Measurements from ENCODE around the gene RASSF7.
"Not testable (repeated sequence)": the region's sequence is repeated elsewhere in the genome, so short reads cannot be mapped to it uniquely, and the experiment has no call there.

Gene RASSF7

DNA sequence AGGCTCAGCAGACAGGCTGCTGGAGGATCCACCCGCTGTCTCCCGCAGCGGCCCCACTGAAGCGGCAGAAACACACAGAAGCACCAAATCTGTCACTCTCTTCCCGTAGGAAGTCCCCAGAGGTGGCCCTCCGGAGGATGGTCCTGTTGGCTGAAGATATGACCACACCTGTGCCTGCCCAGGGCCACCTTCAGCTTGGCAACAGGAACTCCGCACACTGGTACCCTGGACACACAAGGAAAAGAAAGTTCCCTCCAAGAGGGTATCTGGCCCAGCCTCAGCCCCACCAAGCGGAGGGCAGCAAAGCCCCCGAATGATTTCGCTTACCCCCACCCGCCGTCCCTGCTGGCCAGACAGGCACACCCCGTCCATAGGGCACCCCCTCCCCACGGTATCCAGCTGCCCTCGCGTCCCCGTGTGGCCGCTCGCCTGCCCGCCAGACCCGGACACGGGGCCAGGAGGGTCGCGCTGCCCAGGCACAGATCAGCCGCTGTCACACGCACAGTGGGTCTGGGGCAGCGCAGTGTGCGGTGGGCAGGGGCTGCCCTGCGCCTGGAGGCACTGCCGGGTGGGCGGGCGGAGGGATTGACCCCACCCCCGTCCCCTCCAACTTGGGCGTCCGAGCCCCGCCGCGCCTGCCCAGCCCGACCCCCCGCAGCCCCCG is 7.0 kb downstream of the RASSF7 start:
- DNase-seq = no peak

GRCh38 chr11:568306-569157 is 7.8 kb downstream of the RASSF7 start:
- DNase-seq = peak; percentile 93

GRCh38 chr11:569158-569885 is 8.6 kb downstream of the RASSF7 start:
- no peak for DNase-seq

DNA sequence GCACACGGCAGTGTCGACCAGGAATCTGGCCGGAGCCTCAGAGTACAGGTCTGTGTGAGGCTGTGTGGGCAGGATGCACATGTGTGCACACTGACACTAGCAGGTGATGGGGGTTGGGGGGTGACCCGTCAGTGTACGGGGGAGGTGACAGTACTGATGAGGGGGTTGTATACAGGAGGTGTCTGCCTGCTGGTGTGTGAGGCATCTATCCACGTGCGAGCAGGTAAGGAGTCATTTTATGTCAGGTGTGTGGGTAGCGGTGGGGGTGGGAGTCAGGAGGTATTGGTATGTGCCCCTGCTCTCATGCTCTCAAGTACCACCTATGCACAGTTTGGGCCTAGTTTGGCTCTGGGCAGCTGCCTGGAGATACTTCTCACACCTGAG is 11.0 kb downstream of the RASSF7 start:
- DNase-seq = no peak

GRCh38 chr11:573146-573759 is 12.5 kb downstream of the RASSF7 start:
- no peak for DNase-seq

- not testable (repeated sequence) for DNase-seq
Measured at GRCh38 chr11:574031-574570, 13.3 kb downstream of the RASSF7 start.

DNA sequence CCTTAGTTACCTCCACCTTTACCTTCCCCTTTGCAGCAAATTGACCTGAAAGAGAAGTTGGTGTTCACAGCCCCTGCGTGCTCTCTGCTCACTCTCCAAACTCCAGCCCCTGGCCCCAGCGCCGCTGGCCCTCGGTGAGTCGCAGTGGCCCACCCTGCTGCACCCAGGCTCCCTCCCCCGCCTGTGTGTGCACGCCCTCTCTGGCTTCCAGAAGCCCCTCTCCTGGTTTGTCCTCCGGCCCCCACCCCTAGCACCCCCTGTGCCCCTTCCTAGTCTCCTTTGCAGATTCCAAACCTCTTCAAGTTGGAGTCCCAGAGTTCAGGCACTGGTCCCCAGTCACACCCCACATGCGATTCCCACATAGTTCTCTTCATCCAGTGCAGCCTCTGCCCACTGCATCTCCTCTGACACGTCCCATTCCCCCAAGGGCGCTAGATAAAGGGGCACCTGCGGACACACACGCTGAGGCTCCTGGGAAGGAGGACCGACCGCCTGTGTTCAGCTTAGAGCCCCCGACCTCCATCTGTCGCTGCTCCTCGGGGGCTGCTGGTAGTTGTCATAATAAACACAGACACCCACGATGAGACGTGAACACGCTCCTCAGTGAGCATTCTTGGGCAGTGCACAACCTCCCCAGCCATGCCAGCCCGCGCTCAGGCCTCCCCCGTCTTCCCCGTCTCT is 14.0 kb downstream of the RASSF7 start:
- DNase-seq = no peak

GRCh38 chr11:575313-575995 is 14.7 kb downstream of the RASSF7 start:
- DNase-seq = no peak

GRCh38 chr11:575996-576768 is 15.4 kb downstream of the RASSF7 start, which contains the start of gene PHRF1:
Gene PHRF1, plus strand, starts transcription at chr11:576470. Its CDS starts 5,043 bp downstream, at chr11:581513.
- DNase-seq = peak; percentile 95

- no peak for DNase-seq
Measured at GRCh38 chr11:576811-577610, 16.2 kb downstream of the RASSF7 start.

- DNase-seq = no peak
Measured at GRCh38 chr11:577611-577894, 16.8 kb downstream of the RASSF7 start.

DNA sequence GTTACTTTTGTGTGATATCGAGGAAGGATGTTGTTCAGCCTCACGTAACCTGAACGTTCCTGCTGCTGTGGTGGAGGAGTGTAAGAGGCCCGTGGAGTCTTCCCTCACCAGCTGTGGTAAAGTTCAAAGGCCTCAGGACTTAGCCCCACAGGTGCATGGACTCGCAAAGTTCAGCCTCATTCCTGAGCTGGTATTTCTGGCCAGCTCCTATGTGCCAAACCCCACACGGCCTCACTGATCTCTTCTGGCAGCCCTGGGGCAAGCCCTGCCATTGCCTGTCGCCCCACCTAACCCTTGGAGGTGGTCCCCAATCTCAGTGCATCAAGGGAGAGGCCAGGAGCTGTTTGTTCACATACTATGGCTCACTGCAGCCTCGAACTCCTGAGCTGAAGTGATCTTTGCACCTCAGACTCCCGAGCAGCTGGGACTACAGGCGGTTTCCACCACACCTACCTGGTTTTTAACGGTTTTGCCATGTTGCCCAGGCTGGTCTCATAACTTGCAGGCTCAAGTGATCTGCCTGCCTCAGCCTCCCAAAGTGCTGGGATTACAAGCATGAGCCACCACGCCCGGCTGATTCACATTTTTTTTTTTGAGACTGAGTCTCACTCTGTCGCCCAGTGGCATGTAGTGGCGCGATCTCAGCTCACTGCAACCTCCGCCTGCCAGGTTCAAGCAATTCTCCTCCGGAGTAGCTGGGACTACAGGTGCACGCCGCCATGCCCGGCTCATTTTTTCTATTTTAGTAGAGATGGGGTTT is 17.7 kb downstream of the RASSF7 start:
- DNase-seq = no peak

DNA sequence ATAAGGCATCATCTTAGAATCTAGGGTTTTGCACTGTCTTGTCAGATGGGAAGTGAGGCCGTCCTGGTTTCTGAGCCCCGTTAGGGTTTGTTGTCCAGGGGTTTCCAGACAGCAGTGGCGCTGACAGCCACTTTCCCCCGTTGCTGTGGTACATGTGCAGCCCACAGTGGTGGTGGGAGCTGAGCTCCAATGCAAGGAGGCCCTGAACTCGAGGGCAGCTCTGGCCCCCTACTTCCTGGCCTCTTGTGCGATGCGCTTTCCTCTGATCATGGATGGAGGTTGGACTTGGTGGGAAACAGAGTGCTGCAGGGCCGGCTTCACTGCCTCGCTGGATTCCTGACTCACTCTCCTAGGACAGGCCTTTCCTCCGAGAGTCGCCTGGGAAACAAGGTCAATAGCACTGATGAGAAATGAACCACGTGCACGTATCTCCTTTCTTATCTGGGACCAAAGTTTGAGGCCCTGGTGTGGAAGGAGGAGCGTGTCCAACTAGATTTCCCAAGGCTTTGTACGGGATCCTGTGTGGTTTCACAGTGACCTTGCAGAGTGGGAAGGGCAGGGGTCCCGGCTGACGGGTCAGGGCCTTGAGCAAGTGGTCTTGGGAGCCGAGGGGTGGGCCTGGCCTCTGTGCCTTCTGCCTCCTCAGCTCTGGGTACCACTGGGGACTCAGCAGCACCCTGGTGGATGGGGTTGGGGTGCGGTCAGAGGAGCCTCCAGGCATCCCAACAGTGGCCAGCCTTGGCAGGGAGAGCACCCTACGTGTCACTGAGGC is 19.2 kb downstream of the RASSF7 start:
- DNase-seq = no peak

- DNase-seq = no peak
Measured at GRCh38 chr11:581342-581741, 20.6 kb downstream of the RASSF7 start.

- DNase-seq = no peak
Measured at GRCh38 chr11:581752-582151, 21.0 kb downstream of the RASSF7 start.

DNA sequence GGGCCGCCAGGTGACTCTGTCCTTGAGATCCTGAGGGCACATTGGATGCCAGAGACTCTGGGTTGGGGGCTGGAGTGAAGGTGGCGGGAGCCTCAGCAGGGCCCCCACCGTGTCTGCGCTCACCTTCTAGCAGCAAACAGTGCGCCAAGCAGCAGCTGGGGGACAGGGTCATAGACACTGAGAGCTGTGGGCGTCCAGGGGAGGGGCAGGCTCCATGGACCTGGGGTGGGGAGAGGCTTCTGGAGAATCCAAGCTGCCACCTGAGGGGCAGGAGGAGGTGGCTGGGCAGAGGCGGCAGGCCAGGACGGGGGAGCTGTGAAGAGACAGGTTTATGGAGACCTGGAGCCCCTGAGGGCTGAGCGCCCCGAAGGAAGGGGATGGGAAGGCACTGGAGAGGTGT is 23.5 kb downstream of the RASSF7 start:
- no peak for DNase-seq

- DNase-seq = no peak
Measured at GRCh38 chr11:586376-587316, 25.9 kb downstream of the RASSF7 start.

Data from stimulated activated CD4-positive, alpha-beta T cell treated with anti-CD3 and anti-CD28 coated beads, Interleukin-1b, Interleukin-23, amount 100 ng/mL, for 48 hours (primary cell).